ENCODE data around the gene ARX. TPM values are rescaled to one million over a fixed set of nuclear protein-coding genes. Genes with fewer than 3 reads are reported as not detected.

The ARX gene
- total RNA-seq, 4 donors from 2014 or later, result not detected

GRCh38 chrX:25003066-25003849 is 12.5 kb downstream of the ARX start:
- TF ChIP-seq CTCF (IDR thresholded peaks at IDR 0.05), result no peak
- no peak for TF ChIP-seq POLR2A (IDR thresholded peaks at IDR 0.05)
- Histone ChIP-seq H3K27me3 (peaks cover 0 to 69% (median 26%) of the 10 kb centered on the region in 4 donors), H3K4me3 (peak overlapping the region in 2 of 4 donors; percentile 27 to 50), H3K27ac (no peak overlapping the region), H3K9me3 (no peaks in the 10 kb centered on the region), H3K36me3 (no peaks in the 10 kb centered on the region), H3K4me1 (peaks cover 12 to 47% (median 13%) of the 10 kb centered on the region in 3 donors)
- no peak for DNase-seq
- WGBS, 2 donors, result 29 to 34% methylated on average over 9 to 23 of the region's 40 CpGs
- intact Hi-C loops (cut with DNase I), result no loop called here

- 0 to 48% methylated on average over 1 to 10 of the region's 33 CpGs for WGBS, 2 donors
- Histone ChIP-seq H3K4me1 (peaks cover 12 to 47% (median 13%) of the 10 kb centered on the region in 3 donors), H3K27me3 (peaks cover 0 to 63% (median 24%) of the 10 kb centered on the region in 4 donors), H3K36me3 (no peaks in the 10 kb centered on the region), H3K9me3 (no peaks in the 10 kb centered on the region), H3K4me3 (peak overlapping the region in 3 of 4 donors; percentile 14 to 50 (median 27)), H3K27ac (no peak overlapping the region)
- intact Hi-C loops (cut with DNase I), result no loop called here
- TF ChIP-seq CTCF (IDR thresholded peaks at IDR 0.05) (no peak), POLR2A (IDR thresholded peaks at IDR 0.05) (no peak)
- no peak for DNase-seq
These were observed 13.1 kb downstream of the ARX start for GRCh38 chrX:25002661-25003020.

- whole genome bisulfite sequencing, 2 donors, result 76 to 89% methylated on average over 3 to 7 of the region's 65 CpGs
- H3K36me3 ChIP-seq, result no peaks in the 10 kb centered on the region
- no peak for DNase-seq
- TF ChIP-seq CTCF (IDR thresholded peaks at IDR 0.05) (no peak), POLR2A (IDR thresholded peaks at IDR 0.05) (no peak)
- peaks cover 12 to 42% (median 13%) of the 10 kb centered on the region in 3 donors for H3K4me1 ChIP-seq
- intact Hi-C loops (cut with DNase I), result no loop called here
- H3K9me3 ChIP-seq, result no peaks in the 10 kb centered on the region
- H3K27me3 ChIP-seq, result peaks cover 0 to 57% (median 20%) of the 10 kb centered on the region in 4 donors
- peak overlapping the region in 3 of 4 donors; percentile 14 to 50 (median 27) for H3K4me3 ChIP-seq
- H3K27ac ChIP-seq, result no peak overlapping the region
These were observed 13.7 kb downstream of the ARX start for GRCh38 chrX:25001808-25002660.

GRCh38 chrX:24999511-24999910 is 16.3 kb downstream of the ARX start:
- whole genome bisulfite sequencing, 2 donors, result 53 to 93% methylated on average over 5 to 8 of the region's 8 CpGs

More at GRCh38 chrX:24999511-24999910, 16.3 kb downstream of the ARX start:
- Histone ChIP-seq H3K4me3 (no peak overlapping the region), H3K27me3 (peaks cover 0 to 32% (median 4%) of the 10 kb centered on the region in 4 donors), H3K9me3 (no peaks in the 10 kb centered on the region), H3K36me3 (no peaks in the 10 kb centered on the region), H3K27ac (no peak overlapping the region), H3K4me1 (peaks cover 0 to 17% (median 0%) of the 10 kb centered on the region in 3 donors)
- no peak for TF ChIP-seq CTCF (IDR thresholded peaks at IDR 0.05)
- intact Hi-C loops (cut with DNase I), result no loop called here
- DNase-seq, result no peak
